Activated CD4-positive, alpha-beta T cell treated with anti-CD3 and anti-CD28 coated beads, Interleukin-2, amount 50 U/mL, for 4 hours (primary cell): Measurements from ENCODE around the gene ARHGEF1.
"Not testable (repeated sequence)": the region's sequence is repeated elsewhere in the genome, so short reads cannot be mapped to it uniquely, and the experiment has no call there.

Source experiments
- DNase-seq, 2 experiments: peaks; one replicate each; pipeline ENCODE4 v3.0.0-alpha.2; 2020

The ARHGEF1 gene

DNA sequence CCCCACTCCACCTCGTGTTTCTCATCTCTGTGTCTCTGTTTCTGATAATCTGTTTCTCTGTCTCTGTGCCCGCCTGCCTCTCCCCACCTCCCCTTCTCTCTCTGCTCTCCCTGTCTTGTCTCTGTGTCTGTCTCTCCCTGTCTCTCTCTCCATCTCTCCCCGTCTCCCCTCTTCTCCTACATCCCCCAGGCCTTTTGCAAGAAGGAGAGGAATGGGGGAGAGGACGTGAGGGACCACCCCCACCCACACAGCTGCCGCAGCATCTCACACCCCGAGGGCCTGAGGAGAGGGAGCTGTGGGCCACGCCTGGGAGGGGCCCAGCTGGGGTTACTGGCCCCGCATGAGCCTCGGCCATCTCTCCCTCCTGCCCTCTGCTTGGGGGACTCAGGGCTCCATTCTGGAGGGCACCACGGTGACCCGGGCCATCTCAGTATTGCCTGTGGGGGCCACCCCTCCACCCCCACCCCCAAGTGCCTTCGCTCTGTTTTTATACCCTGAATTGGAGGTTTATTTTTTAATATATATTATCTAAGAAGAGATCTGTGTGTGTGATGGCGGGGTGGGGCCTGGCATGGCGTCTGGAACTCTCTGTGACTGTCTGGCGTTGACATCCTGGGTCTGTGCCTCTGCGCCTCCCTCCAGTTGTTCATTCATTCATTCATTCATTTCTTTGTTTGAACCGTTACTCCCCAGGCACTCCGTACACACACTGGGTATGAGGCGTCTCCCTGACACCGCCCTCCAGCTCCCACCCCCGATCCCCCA, 24.1 kb downstream of the ARHGEF1 start:
- no peak for DNase-seq

DNA sequence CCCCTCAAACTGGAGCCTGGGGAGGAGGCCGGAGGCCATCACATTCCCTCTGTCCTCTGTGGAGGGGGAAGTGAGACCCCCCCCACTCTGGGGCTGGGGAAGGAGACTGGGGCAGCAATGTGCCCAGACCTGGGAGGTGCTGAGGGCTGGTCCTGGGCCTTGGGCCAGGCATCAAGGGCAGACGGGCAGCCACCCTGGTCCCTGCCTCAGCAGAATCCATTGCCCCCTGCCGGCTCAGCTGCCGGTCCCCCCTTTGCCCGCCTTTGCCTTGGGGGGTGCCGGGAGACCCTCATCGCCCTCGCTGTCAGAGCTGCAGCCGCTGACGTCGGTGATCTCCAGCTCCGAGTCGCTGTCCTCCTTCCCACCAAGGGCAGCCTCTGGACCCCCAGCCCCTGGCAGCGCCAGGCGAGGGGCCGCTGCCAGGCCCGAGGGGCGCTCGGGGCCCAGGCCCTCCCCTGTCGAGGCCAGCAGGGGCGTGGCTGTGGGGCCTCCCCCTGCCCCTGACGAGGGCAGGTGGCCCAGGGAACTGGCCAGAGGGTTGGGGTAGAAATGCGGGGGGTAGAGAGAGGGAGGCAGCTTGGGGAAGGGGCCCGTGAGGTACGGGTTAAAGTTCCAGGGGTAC, 25.1 kb downstream of the ARHGEF1 start:
- no peak for DNase-seq

DNA sequence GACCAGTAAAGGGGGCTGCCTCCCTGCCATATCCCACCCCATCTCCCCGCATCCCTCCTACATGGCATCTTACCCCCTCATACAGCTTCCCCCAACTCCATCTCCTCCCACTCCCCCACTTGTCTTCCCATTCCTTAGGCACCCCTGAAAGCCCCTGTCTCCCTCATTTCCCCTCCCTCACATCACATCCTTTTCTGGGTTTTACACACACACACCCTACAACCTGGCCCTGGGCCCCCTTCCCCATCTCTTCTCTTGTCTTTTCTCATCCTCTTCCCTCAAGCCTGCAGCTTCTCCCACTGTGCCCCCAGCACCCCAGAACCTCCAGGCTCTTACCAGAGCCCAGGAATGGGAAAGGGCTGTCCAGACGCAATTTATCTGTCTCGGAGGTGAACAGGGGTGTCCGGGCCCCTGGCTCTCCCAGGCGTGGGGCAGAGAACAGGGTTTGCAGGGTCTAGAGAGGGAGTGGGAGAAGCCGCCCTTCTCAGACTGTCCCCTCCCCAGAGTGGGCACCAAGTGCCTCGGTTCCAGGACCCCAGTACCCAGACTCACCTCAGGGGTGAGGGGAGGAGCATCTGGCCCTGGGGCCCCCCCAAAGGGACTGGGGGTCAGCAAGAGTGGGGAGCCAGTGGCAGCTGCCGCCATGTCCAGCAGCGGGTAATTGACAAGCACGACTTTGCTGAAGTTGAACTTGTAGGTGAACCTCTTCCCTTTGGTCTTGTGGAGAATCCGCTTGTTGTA, 25.9 kb downstream of the ARHGEF1 start:
- DNase-seq, result no peak

DNA sequence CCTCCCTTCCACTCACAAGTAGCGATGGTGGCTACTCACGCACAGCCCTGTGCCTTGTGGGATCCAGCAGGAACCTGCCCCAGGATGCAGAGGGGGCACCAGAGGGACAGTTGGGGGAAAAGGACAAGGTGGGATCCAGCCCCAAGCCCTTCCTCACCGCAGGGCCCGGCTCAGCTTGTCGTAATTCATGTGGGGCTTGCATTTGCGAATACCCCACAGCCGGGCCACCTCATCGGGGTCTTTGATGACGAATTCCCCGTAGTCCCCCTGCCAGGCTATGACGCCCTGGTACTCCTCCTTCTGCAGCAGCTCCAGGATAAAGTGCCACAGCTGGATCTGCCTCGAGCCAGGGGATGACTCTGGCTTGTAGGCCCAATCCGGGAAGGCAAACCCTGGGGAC, 26.7 kb downstream of the ARHGEF1 start:
- DNase-seq, result no peak

DNA sequence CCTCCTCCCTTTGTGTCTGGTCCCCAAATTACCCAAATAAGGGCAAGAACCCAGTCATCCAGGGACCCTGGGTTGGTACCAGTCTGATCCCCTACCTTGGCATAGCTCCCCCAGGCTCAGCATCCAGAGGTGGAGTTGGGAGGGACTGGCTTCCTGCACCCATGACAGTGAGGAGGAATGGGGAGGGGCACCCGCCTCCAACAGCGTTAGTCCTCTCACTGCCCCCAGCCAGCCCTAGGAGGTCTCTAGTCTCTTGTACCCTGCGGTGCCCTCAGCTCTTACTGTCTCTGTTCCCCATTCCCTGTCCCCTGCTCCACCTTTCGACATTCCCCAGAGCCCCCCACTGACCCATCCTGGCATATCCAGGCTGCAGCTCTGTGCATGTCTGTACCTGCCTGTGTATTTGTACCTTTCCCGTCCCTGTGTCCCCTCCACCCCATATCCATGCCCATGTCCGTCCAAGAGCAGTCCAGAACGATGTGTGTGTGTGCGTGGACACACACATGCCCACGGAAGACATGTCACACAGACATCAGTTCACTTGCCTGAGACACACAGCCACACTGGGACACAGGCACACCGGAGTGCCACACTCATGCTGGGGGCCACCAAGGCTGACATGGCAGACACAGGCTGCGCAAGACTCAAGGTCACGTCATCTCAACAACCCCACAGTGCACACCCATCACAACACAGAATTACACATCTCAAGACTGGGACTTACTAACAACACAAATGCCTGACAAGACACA, 27.4 kb downstream of the ARHGEF1 start:
- no peak for DNase-seq

DNA sequence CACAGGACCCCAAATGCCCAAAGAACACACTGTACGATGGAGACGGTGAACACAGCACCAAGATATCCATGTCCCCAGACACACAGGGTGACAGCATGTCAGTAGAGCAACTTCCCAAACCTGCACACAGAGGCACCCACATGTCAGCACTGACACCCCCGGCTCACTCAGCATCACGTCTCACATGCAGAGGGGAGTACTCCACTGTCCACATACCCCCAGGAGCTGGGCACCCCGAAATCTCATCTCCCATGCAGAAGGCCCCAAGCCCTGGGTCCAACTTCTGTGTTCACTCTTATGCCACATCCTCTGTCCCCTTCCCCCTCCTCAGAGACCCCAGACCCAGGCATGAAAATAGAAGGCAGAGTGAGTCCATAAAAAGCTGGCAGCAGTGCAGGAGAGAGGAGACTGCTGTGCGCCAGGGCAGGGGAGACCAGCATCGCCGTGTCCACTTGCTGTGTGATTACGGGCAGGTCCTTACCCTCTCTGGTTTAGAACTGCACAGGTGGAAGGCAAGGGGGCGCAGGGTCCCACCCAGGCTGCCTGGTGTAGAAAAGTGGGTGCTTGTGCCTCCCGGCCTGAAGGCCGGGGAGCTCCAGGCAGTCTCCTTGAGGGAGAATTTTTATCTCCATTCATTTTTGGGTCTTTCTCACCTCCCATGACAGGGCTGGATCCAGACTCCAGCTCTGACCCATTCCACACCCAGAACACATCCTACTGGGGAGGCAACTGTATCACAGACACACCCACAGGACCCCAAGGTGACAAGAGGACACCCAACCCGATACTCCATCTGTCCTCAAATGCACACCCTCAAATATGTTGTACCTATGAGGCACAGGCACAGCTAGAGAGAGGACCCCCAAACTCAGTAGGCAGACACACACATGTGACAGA, 28.3 kb downstream of the ARHGEF1 start:
- DNase-seq, result no peak

DNA sequence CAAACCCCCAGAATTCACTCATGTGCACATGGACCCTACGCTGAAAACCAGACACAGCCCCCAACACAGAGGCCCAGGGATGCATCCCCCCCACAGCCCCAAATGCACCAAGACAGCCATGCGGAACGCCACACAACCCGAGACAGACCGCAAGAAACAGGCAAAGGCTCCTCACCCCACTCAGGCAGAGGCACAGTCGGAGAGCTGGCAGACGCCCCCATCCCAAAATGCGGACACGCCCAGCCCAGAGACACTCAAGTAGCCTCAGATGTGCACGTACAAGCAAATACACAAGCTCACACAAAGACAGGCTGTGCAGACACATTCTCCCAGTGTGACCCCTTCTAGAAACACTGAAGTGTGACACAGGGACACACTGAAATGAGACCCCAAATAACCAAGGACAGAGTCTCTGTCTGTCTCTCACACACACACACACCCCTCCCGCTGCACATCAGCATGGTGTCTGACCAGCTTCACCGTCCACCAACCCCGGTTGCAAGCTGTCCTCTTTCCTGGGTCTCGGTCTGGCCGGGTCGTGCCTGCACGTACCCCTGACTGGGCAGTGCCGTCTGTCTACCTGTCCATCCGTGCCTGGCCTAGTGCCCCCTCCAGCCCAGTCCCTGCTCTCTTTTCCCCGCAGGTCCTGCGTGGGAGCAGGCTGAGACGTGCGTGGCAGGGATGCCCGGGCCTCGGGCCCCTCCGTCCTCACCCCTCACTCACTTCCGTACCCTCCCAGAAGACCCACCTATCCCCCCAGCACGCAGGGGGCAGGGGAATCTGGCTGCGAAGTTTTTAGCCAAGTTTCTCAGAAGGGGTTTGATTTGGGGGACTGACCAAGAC, 29.1 kb downstream of the ARHGEF1 start:
- DNase-seq, result no peak

DNA sequence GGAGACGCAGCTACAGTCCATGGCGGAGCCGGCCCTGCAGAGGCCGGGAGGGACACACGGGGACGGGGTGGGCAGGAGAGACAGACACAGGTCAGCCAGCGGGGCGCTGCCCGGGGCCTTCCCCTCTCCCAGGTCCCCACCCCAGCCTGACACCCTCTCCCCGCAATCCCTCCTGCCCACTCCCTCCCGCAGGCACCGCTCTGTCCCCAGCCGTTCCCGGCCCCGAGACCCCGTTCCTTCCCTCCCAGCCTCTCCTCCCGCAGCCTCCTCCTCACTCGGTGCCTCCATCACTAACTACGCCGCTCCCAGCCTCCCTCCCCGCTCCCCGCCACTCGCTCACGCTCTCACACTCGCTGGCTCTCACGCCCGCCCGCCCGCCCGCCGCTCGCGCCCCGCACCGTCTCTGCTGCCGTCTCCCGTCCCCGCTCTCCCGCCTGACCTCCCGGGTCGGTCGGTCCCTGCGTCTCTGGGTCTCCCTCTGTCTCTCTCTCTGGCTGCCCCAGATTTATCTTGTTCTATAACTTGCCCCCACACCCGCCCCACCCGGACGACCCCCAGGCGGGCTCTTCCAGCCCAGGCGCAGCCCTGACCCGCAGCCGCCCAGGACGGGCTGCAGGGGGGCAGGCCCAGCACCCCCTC, 30.0 kb downstream of the ARHGEF1 start:
- DNase-seq, result no peak

DNA sequence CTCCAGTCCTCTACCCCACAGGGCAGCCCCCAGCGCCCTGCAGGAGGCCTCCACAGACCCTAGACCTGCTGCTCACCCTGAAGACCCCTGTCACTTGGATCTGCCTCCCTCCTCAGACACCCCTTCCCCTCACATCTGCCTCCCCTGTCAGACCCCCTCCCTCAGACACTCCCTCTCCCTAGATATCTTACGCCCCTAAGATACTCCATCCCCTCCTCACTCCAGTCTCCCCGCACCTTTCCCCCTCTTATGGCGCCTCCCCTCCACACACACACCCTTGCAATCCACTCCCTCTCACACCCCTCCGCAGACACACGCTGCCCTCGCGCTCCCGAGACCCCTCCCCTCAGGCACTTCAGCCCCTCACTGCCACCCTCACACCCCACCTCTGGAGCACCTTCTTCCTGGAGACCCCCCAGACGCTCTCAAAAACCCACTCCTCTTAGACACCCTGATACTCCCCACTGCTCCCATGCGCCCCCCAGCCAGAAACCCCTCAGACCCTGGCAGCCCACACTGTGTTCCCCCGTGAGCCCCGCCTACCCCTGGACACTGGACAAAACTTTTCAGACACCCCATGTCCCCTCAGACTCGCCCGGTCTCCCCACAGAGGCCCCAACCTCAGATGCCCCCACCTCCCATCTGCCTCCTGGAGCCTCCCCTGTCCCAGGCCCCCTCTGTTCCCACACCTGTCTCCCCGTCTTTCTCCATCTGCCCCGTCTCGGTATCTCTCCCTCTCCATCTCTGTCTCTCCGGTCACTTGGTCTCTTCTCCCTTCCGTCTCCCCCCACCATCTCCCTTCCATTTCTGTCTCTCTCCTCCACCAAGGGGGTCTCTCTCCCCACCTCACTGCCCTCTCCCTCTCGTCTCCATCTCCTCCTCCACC, 30.8 kb downstream of the ARHGEF1 start:
- DNase-seq, result no peak

DNA sequence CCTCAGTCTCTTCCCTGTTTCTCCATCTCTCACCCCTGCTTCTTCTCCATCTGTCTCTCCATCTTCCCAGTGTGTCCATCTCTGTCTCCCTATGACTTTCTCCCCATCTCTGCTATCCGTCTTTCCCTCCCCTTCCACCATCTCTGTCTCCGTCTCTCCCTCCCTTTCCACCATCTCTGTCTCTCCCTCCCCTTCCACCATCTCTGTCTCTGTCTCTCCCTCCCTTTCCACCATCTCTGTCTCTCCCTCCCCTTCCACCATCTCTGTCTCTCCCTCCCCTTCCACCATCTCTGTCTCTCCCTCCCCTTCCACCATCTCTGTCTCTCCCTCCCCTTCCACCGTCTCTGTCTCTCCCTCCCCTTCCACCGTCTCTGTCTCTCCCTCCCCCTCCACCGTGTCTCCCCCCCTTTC, 31.4 kb downstream of the ARHGEF1 start:
- DNase-seq, result not testable (repeated sequence)

DNA sequence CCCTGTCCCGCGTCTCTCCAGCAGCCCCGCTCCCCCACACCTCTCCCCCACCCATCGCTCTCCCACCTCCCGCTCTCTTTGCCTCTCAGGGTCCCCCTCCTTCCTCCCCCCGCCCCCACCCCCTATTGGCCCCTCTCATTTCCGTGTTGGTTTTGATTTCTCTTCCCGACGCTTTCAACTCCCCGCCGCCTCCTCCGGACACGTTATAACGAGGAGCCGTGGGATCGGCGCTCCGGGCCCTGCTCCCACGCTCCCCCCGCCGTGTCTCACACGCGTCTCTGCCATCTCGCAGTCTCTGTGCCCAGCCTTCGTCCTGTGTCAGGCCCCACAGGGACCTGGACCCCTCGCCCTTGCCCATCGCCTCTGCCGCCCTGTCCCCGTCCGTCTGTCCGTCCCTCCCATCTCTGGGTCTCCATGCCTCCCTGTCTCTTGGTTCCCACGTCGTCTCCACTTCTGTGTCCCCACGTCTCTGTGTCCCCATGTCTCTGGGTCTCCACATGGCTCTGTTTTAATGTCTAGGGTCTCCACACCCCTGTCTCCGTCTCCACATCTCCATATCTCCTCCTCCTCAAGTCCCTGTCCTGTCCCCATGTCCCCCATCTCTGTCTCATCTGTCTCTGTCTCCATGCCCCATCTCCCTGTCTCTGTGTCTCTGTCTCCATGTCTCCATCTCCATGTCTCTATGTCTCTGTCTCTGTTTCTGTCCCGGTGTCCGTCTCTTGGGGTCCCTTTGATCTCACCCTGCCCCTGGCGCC, 32.2 kb downstream of the ARHGEF1 start:
- DNase-seq, result no peak

DNA sequence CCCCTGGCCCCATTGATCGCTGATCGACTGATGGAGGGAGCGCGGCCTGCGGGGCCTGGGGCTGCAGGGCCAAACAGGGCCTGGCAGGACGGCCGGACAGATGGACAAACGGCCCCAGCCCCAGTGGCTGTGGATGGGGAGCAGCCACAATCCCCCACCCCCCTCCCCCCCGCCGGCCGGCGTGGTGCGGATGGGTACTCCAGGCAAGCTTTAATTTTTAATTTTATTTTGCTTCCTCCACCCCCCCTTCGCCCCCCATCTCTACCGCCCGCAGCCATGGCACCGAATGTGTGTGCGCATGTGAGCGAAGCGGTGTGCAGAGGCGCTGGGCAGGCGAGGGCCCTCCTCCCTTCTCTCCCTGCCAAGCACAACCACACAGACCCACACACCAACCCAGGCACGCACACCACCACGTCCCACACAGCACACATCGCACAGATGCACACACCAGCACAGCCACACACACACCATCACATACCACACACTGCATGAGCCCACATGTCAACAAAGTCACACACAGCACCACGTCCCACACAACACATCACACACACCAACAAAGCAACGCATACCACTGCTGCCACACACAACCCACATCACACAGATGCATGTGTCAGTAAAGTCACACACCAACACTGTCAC, 32.9 kb downstream of the ARHGEF1 start:
- DNase-seq, result no peak

DNA sequence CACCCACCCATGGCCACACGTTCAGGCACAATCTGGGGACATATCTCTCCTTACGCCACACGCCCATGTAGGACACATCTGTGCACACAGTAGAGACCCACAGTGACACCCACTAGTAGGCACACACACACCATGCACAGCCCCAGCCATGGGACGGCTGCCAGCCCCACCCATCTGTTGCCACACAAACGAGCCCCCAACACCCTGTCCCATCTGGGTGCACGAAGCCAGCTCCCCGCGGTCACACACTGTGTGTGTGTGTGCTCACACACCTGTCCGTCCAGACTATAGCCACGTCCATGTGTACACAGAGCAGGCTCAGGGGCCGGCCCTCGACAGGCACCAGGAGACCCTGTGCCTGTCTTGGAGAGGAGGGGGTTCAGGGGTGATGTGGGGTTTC, 34.7 kb downstream of the ARHGEF1 start:
- DNase-seq, result no peak

DNA sequence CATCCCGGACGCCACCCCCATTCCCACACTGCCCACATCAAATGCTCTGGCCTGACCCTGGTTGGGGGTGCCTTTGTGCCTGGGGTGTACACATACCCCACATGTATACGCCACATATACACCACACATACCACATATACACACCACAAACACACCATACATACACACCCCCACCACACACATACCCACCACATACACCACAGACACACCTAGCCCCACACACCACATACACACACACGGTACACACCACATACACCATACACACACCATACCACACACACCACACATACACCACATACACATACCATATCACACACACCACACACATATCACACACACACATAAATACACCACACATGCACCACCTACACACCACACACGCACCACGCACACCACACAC, 35.1 kb downstream of the ARHGEF1 start:
- no peak for DNase-seq

DNA sequence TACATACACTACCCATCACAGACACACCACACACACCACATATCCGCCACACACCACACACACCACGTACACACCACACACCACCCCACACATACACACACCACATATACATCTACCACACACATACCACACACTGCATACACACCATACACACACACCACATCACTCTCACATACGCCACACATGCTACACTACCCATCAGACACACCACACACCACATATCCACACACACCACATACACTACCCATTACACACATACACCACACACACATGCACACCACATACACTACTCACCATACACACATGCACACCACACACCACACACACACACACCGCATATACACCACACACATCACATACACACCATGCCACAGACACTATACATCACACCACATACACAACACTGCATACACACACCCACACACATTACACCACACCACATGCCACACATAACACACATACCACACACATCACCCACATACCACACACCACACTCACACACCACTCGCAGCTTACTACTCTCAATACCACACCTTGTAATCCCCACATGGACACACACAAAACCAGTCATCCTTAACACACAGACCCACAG, 35.8 kb downstream of the ARHGEF1 start:
- no peak for DNase-seq

DNA sequence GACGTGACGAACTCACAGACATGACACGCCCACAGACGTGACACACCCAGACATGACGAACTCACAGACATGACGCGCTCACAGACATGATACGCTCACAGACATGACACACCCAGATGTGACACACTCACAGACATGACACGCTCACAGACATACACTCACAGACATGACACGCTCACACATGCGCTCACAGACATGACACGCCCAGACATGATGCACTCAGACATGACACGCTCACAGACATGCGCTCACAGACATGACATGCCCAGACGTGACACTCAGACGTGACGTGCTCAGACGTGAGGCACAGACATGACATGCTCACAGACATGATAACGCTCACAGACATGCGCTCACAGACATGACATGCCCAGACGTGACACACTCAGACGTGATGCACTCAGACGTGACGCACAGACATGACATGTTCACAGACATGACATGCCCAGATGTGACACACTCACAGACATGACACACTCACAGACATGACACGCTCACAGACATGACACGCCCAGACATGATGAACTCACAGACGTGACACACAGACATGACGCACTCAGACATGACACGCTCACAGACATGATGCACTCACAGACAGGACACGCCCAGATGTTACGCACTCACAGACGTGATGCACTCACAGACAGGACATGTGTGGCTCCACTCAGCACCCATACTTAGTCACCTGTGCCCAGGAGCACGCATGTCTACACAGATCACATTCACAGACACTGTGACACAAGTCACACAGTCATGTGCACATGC, 37.1 kb downstream of the ARHGEF1 start:
- no peak for DNase-seq
